T-helper 2 cell treated with Interferon-gamma antibody and Interleukin-4, amounts not matched to agents 100 ng/mL and 5 ng/mL, for 36 hours (primary cell): ENCODE measurements around the gene FCN1. TPM values are rescaled to one million over a fixed set of nuclear protein-coding genes. Genes with fewer than 3 reads are reported as not detected.
"Not testable (repeated sequence)": the region's sequence is repeated elsewhere in the genome, so short reads cannot be mapped to it uniquely, and the experiment has no call there.

Experiments
- intact Hi-C: fragments of 100-400 bp; cut with micrococcal nuclease; formaldehyde crosslinking; loops from one replicate; pipeline ENCODE4 v1.15.1; 2023
- total RNA-seq: library from RNA; stranded (reverse); gene quantifications from 2 replicates; pipeline ENCODE4 v1.2.3, GENCODE V29; 2022

The FCN1 gene
- total RNA-seq: not detected in 2 replicates

- intact Hi-C loops: no loop called here
Measured at GRCh38 chr9:134917431-134918373, at the start of gene FCN1. FCN1 (minus strand) TSS chr9:134917912; CDS start chr9:134917871, 41 bp downstream.

- intact Hi-C loops: no loop called here
Measured at GRCh38 chr9:134966697-134967546, 49.2 kb upstream of the FCN1 start.

GRCh38 chr9:134966270-134966669 lies 48.6 kb upstream of the FCN1 start:
- intact Hi-C loops: no loop called here

GRCh38 chr9:134965851-134966250 lies 48.1 kb upstream of the FCN1 start:
- intact Hi-C loops: no loop called here

GRCh38 chr9:134965411-134965810 lies 47.7 kb upstream of the FCN1 start:
- intact Hi-C loops: no loop called here

GRCh38 chr9:134964271-134965055 lies 46.8 kb upstream of the FCN1 start:
- intact Hi-C loops: no loop called here

GRCh38 chr9:134963546-134963945 lies 45.8 kb upstream of the FCN1 start:
- intact Hi-C loops: no loop called here

- intact Hi-C loops: no loop called here
Measured at GRCh38 chr9:134962973-134963364, 45.3 kb upstream of the FCN1 start.

GRCh38 chr9:134962065-134962972 lies 44.6 kb upstream of the FCN1 start:
- intact Hi-C loops: no loop called here

- intact Hi-C loops: no loop called here
Measured at GRCh38 chr9:134961331-134962064, 43.8 kb upstream of the FCN1 start.

- intact Hi-C loops: no loop called here
Measured at GRCh38 chr9:134960701-134961181, 43.0 kb upstream of the FCN1 start.

- intact Hi-C loops: no loop called here
Measured at GRCh38 chr9:134959971-134960310, 42.2 kb upstream of the FCN1 start.

GRCh38 chr9:134959126-134959970 lies 41.6 kb upstream of the FCN1 start:
- intact Hi-C loops: no loop called here

- intact Hi-C loops: no loop called here
Measured at GRCh38 chr9:134957945-134958227, 40.2 kb upstream of the FCN1 start.

- intact Hi-C loops: no loop called here
Measured at GRCh38 chr9:134957165-134957944, 39.6 kb upstream of the FCN1 start.

- intact Hi-C loops: not testable (repeated sequence)
Measured at GRCh38 chr9:134956387-134956786, 38.7 kb upstream of the FCN1 start.

GRCh38 chr9:134955801-134956200 lies 38.1 kb upstream of the FCN1 start:
- intact Hi-C loops: no loop called here

- intact Hi-C loops: no loop called here
Measured at GRCh38 chr9:134955156-134955555, 37.4 kb upstream of the FCN1 start.
